Stimulated activated naive CD8-positive, alpha-beta T cell treated with anti-CD3 and anti-CD28 coated beads, Interleukin-15, Interleukin-2, amounts not matched to agents 100 ng/mL and 50 ng/mL, for 24 hours (primary cell): ENCODE measurements around the gene CLEC16A.

Experiments used
- H3K27ac Mint-ChIP-seq: one replicate; pipeline ENCODE4 v1.8.0; 2021; ENCODE audit warnings: mild to moderate bottlenecking, mixed read lengths
- H3K27me3 Mint-ChIP-seq: one replicate; pipeline ENCODE4 v1.8.0; 2021; ENCODE audit warnings: mixed read lengths
- H3K36me3 Mint-ChIP-seq: one replicate; pipeline ENCODE4 v1.8.0; 2021; ENCODE audit warnings: low read depth, mixed read lengths
- H3K4me1 Mint-ChIP-seq: one replicate; pipeline ENCODE4 v1.8.0; 2021; ENCODE audit warnings: low read depth, mixed read lengths
- H3K4me3 Mint-ChIP-seq: one replicate; pipeline ENCODE4 v1.8.0; 2021; ENCODE audit warnings: mild to moderate bottlenecking, mixed read lengths
- H3K9me3 Mint-ChIP-seq: one replicate; pipeline ENCODE4 v1.8.0; 2021; ENCODE audit warnings: mixed read lengths

The CLEC16A gene

GRCh38 chr16:10994571-10994970, 50.2 kb downstream of the CLEC16A start:
- Mint-ChIP-seq H3K27ac (no peak overlapping the region), H3K4me3 (no peak overlapping the region), H3K9me3 (no peaks in the 10 kb centered on the region), H3K27me3 (no peaks in the 10 kb centered on the region), H3K36me3 (peaks cover 61% of the 10 kb centered on the region), H3K4me1 (peaks cover 47% of the 10 kb centered on the region)

DNA sequence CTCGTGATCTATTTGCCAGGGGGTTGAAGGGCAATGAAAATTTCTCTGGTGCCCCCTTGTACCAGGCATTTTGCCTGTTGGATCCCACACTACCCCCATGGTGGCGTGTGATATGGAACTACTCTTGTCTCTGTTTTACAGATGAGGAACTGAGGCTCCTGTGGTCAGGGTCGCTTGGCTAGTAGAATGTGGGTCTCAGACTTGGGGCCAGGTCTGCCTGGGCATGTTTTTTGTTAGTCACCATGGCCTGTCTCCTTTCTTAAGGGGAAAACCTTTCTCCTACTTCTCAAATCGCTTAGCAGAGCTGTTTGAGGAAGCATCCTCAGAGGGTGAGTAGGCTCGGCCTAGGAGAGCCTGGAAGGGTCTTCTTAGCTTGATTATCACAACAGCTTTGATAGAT, 51.2 kb downstream of the CLEC16A start:
- Mint-ChIP-seq H3K27me3 (no peaks in the 10 kb centered on the region), H3K4me3 (no peak overlapping the region), H3K27ac (no peak overlapping the region), H3K4me1 (peaks cover 38% of the 10 kb centered on the region), H3K9me3 (no peaks in the 10 kb centered on the region), H3K36me3 (peaks cover 56% of the 10 kb centered on the region)

- H3K4me3 Mint-ChIP-seq = no peak overlapping the region
- no peak overlapping the region for H3K27ac Mint-ChIP-seq
Measured at GRCh38 chr16:10997485-10997884, 53.1 kb downstream of the CLEC16A start.

DNA sequence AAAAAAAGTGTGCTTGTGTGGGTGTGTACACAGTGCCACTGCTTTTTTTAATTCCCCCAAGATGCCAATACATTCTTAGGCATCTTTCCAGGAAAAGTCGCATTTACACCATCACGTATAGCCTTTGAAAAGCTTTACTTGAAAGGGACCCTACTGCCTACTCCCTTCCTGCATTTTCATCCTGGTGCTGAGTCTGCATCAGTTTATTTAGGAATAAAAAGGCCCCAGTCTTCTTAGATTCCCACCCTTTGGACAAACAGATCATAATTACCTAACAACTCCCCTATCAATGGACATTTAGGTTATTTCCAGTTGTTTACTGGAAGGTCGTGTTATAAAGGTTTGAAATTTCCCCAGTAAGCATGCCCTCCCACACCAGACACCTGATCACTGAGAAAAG, 54.9 kb downstream of the CLEC16A start:
- Mint-ChIP-seq H3K27ac (no peak overlapping the region), H3K4me3 (no peak overlapping the region), H3K27me3 (no peaks in the 10 kb centered on the region), H3K36me3 (peaks cover 57% of the 10 kb centered on the region), H3K4me1 (peaks cover 7% of the 10 kb centered on the region), H3K9me3 (no peaks in the 10 kb centered on the region)

More at GRCh38 chr16:10997485-10997884, 53.1 kb downstream of the CLEC16A start:
- H3K27me3 Mint-ChIP-seq = no peaks in the 10 kb centered on the region
- peaks cover 19% of the 10 kb centered on the region for H3K4me1 Mint-ChIP-seq
- peaks cover 54% of the 10 kb centered on the region for H3K36me3 Mint-ChIP-seq
- no peaks in the 10 kb centered on the region for H3K9me3 Mint-ChIP-seq

- H3K4me1 Mint-ChIP-seq = peaks cover 20% of the 10 kb centered on the region
- peaks cover 52% of the 10 kb centered on the region for H3K36me3 Mint-ChIP-seq
- no peak overlapping the region for H3K27ac Mint-ChIP-seq
- H3K27me3 Mint-ChIP-seq = no peaks in the 10 kb centered on the region
- no peak overlapping the region for H3K4me3 Mint-ChIP-seq
- no peaks in the 10 kb centered on the region for H3K9me3 Mint-ChIP-seq
Measured at GRCh38 chr16:11001611-11002010, 57.2 kb downstream of the CLEC16A start.

DNA sequence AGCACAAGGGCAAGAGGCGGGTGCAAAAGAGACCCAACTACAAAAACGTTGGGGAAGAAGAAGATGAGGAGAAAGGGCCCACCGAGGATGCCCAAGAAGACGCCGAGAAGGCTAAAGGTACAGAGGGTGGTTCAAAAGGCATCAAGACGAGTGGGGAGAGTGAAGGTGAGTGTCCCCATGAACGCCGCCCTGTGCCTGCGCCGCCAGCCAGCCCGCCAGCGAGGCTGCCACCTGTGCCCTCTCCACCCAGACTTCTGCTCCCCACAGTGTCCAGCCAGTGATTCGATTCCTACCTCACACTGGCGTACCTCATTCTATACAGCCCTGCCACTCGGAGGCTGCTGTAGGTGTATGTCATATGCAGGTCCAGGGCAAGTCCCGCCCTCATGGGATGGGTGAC, 58.8 kb downstream of the CLEC16A start:
- Mint-ChIP-seq H3K9me3 (no peaks in the 10 kb centered on the region), H3K36me3 (peaks cover 47% of the 10 kb centered on the region), H3K4me3 (no peak overlapping the region), H3K27me3 (no peaks in the 10 kb centered on the region), H3K27ac (peak overlapping the region; percentile 31), H3K4me1 (peaks cover 15% of the 10 kb centered on the region)

DNA sequence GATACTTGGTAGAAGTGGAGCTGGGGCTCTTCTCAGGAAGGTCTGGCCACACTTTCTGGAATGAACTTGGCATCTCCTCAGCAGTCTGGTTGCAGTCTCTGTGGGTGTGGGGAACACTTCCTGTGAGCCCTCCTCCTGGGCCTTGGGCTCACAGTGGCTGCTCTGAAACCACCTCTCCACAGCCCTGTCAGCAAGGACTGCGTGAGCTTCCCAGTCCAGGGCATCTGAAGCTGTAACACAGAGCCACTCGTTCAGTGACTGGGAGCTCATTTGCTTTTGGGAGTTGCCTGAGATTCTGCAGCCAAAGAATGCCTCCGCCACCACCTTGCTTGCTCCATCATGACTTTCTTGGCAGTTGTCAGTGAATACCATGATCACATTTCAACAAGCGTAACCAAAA, 60.0 kb downstream of the CLEC16A start:
- no peak overlapping the region for H3K4me3 Mint-ChIP-seq
- peaks cover 12% of the 10 kb centered on the region for H3K4me1 Mint-ChIP-seq
- no peaks in the 10 kb centered on the region for H3K27me3 Mint-ChIP-seq
- no peaks in the 10 kb centered on the region for H3K9me3 Mint-ChIP-seq
- H3K36me3 Mint-ChIP-seq = peaks cover 55% of the 10 kb centered on the region
- H3K27ac Mint-ChIP-seq = peak overlapping the region; percentile 14

GRCh38 chr16:11004973-11005610, 60.7 kb downstream of the CLEC16A start:
- peaks cover 12% of the 10 kb centered on the region for H3K4me1 Mint-ChIP-seq
- no peak overlapping the region for H3K4me3 Mint-ChIP-seq
- H3K27me3 Mint-ChIP-seq = no peaks in the 10 kb centered on the region
- H3K36me3 Mint-ChIP-seq = peaks cover 60% of the 10 kb centered on the region
- H3K27ac Mint-ChIP-seq = peak overlapping the region; percentile 14
- H3K9me3 Mint-ChIP-seq = no peaks in the 10 kb centered on the region

GRCh38 chr16:11005611-11005975, 61.2 kb downstream of the CLEC16A start:
- Mint-ChIP-seq H3K27ac (no peak overlapping the region), H3K36me3 (peaks cover 64% of the 10 kb centered on the region), H3K27me3 (no peaks in the 10 kb centered on the region), H3K4me3 (no peak overlapping the region), H3K4me1 (peaks cover 12% of the 10 kb centered on the region), H3K9me3 (no peaks in the 10 kb centered on the region)

GRCh38 chr16:11006656-11007055, 62.3 kb downstream of the CLEC16A start:
- Mint-ChIP-seq H3K27ac (no peak overlapping the region), H3K36me3 (peaks cover 63% of the 10 kb centered on the region), H3K9me3 (no peaks in the 10 kb centered on the region), H3K4me1 (peaks cover 12% of the 10 kb centered on the region), H3K4me3 (no peak overlapping the region), H3K27me3 (no peaks in the 10 kb centered on the region)

- H3K4me1 Mint-ChIP-seq = peaks cover 12% of the 10 kb centered on the region
- no peaks in the 10 kb centered on the region for H3K9me3 Mint-ChIP-seq
- no peaks in the 10 kb centered on the region for H3K27me3 Mint-ChIP-seq
- no peak overlapping the region for H3K4me3 Mint-ChIP-seq
- H3K27ac Mint-ChIP-seq = no peak overlapping the region
- peaks cover 61% of the 10 kb centered on the region for H3K36me3 Mint-ChIP-seq
Measured at GRCh38 chr16:11007714-11008280, 63.4 kb downstream of the CLEC16A start.

GRCh38 chr16:11009027-11009755, 64.8 kb downstream of the CLEC16A start:
- peaks cover 12% of the 10 kb centered on the region for H3K4me1 Mint-ChIP-seq
- H3K27ac Mint-ChIP-seq = no peak overlapping the region
- H3K4me3 Mint-ChIP-seq = no peak overlapping the region
- H3K9me3 Mint-ChIP-seq = no peaks in the 10 kb centered on the region
- H3K27me3 Mint-ChIP-seq = no peaks in the 10 kb centered on the region
- peaks cover 51% of the 10 kb centered on the region for H3K36me3 Mint-ChIP-seq

GRCh38 chr16:11010575-11011221, 66.3 kb downstream of the CLEC16A start:
- Mint-ChIP-seq H3K9me3 (no peaks in the 10 kb centered on the region), H3K36me3 (peaks cover 46% of the 10 kb centered on the region), H3K4me3 (no peak overlapping the region), H3K4me1 (peaks cover under 1% of the 10 kb centered on the region), H3K27me3 (no peaks in the 10 kb centered on the region), H3K27ac (no peak overlapping the region)

- Mint-ChIP-seq H3K4me1 (peaks cover under 1% of the 10 kb centered on the region), H3K4me3 (no peak overlapping the region), H3K9me3 (no peaks in the 10 kb centered on the region), H3K36me3 (peaks cover 44% of the 10 kb centered on the region), H3K27me3 (no peaks in the 10 kb centered on the region), H3K27ac (no peak overlapping the region)
Measured at GRCh38 chr16:11011326-11011725, 67.0 kb downstream of the CLEC16A start.

DNA sequence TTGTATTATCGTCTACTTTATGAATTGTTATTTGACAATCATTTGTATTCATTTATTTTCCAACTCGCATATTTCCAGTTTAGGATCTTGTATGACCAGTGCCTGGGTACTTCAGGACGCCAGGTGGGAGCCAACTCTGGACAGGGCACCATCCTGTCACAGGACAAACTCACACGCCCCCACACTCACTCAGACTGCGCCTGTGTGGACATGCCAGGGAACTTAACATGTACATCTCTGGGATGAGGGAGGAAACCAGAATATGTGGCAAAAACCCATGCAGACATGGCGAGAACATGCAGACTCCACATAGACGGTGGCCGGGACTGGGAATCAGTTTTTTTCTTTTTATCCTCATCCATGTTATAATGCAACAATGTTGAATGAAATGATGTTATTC, 68.5 kb downstream of the CLEC16A start:
- Mint-ChIP-seq H3K4me1 (peaks cover 15% of the 10 kb centered on the region), H3K27me3 (no peaks in the 10 kb centered on the region), H3K36me3 (peaks cover 52% of the 10 kb centered on the region), H3K9me3 (no peaks in the 10 kb centered on the region), H3K27ac (no peak overlapping the region), H3K4me3 (no peak overlapping the region)
